Heart right ventricle (tissue), 16 donors: ENCODE results near the gene PEX11G. TPM values are rescaled to one million over a fixed set of nuclear protein-coding genes. Genes with fewer than 3 reads are reported as not detected.

ENCODE experiments used
- ATAC-seq, 8 donors: fragments of 200-7000 bp; cut with Tn5 transposase; one replicate each; pipeline ENCODE4 v1.9.1; 2020; ENCODE audit warnings: mild to moderate bottlenecking in 8 of 8, moderate library complexity in 8 of 8, moderate number of reproducible peaks in 1 of 8
- DNase-seq, 2 donors: peaks; one replicate each; pipeline ENCODE4 v3.0.0-alpha.2; 2020
- H3K27ac ChIP-seq, 10 donors: fragments of 200-600 bp; sonication (generic) in 2 of 10; one replicate each; pipeline versions ENCODE4 v1.5.0 to v1.8.0; 2020 to 2022; ENCODE audit warnings: mild to moderate bottlenecking in 3 of 10
- H3K27me3 ChIP-seq, 7 donors: fragments of 200-600 bp; one replicate each; pipeline ENCODE4 v1.8.0; 2021 to 2022; ENCODE audit warnings: mild to moderate bottlenecking in 2 of 7
- H3K36me3 ChIP-seq, 9 donors: fragments of 200-600 bp; sonication (generic) in 1 of 9; one replicate each; pipeline versions ENCODE4 v1.5.0 to v1.8.0; 2020 to 2022; ENCODE audit warnings: mild to moderate bottlenecking in 2 of 9
- H3K4me1 ChIP-seq, 9 donors: fragments of 200-600 bp; sonication (generic) in 1 of 9; one replicate each; pipeline versions ENCODE4 v1.5.0 to v1.8.0; 2020 to 2022; ENCODE audit warnings: mild to moderate bottlenecking in 4 of 9
- H3K4me3 ChIP-seq, 10 donors: fragments of 200-600 bp; sonication (generic) in 2 of 10; one replicate each; pipeline versions ENCODE4 v1.5.0 to v1.8.0; 2020 to 2022; ENCODE audit warnings: mild to moderate bottlenecking in 7 of 10, moderate library complexity in 2 of 10
- H3K9me3 ChIP-seq, 11 donors: fragments of 200-600 bp in 10 of 11; sonication (generic) in 2 of 11; one replicate each; pipeline versions ENCODE4 v1.5.0 to v1.8.0; 2013 to 2022; ENCODE audit warnings: mild to moderate bottlenecking in 2 of 11, control low read depth in 1 of 11, moderate library complexity in 1 of 11
- WGBS, 2 donors: extraction: QIAGEN DNeasy Blood & Tissue Kit; methylation state at CpG; one replicate each; pipeline ENCODE4 v1.1.7; 2013; ENCODE audit warnings: inconsistent platforms in 1 of 2; 5-methylcytosine and 5-hydroxymethylcytosine counted together
- intact Hi-C, 10 donors: fragments of 100-400 bp; cut with DNase I; formaldehyde crosslinking; loops; one replicate each; pipeline versions ENCODE4 v1.11.1 to v1.14.2; 2022
- polyA plus RNA-seq, 2 donors: library from polyadenylated mRNA; stranded (reverse); fragments of 200-250 nt; gene quantifications; one replicate each; pipeline ENCODE4 v1.2.3, GENCODE V29; 2013
- total RNA-seq, 10 donors: library from RNA; stranded (reverse); fragmentation: NEBNext Ultra II Directional in 3 of 10; extraction: Animal tissue kit (Norgen Biotek cat#: 25700) in 3 of 10; gene quantifications; one replicate each; pipeline versions ENCODE4 v1.2.1 to v1.2.4, GENCODE V29; 2021 to 2023
- TF ChIP-seq, protein P1 (sequence below), 9 donors: fragments of 200-600 bp; sonication (generic) in 2 of 9; IDR thresholded peaks; one replicate each; pipeline versions ENCODE4 v1.5.0 to v1.8.0; 2021 to 2022; ENCODE audit warnings: antibody characterized with exemption in 9 of 9, mild to moderate bottlenecking in 5 of 9, moderate library complexity in 1 of 9
- donor health status: Arrhythmogenic right ventricular cardiomyopathy.
- donor health status: ischemic (EF 13 %, LVEDD 7.1; RV severe dilation, severe dysfunction).
- donor health status: healthy with polysubstance abuse.
- donor health status: DM: no; HTN: yes; CAD: no.
- donor health status: DM: no; HTN: no; CAD: no.
- donor health status: ischemic (EF 25% LVEDD 6.9; RV normal size, moderate dysfunction).
- donor health status: ischemic (EF 25% LVEDD 5.7; RV mildly dilated, moderate dysfunction).
- donor health status: healthy.
- donor health status: DM: yes; HTN: yes; CAD: no.
- donor health status: Ischemic cardiomyopathy.
- donor health status: ischemic (EF 35%, LVEDD 5.7; RV mildly dilated, moderate dysfunction).
- donor health status: nonischemic (EF 11% LVEDD 7.7; RV severe dilation, severe dysfunction).
- donor health status: DM: yes; HTN: yes; CAD: no.
- donor health status: PGD.
- donor health status: ischemic (EF 29% LVEDD 5.4; RV normal size, mild dysfunction).
- donor health status: nonischemic (EF 23%, LVEDD 6.1; RV moderate dilation, normal function).

The PEX11G gene
- total and polyA plus RNA-seq, 12 donors: 0.95 to 3.9 (median 1.9) TPM

DNA sequence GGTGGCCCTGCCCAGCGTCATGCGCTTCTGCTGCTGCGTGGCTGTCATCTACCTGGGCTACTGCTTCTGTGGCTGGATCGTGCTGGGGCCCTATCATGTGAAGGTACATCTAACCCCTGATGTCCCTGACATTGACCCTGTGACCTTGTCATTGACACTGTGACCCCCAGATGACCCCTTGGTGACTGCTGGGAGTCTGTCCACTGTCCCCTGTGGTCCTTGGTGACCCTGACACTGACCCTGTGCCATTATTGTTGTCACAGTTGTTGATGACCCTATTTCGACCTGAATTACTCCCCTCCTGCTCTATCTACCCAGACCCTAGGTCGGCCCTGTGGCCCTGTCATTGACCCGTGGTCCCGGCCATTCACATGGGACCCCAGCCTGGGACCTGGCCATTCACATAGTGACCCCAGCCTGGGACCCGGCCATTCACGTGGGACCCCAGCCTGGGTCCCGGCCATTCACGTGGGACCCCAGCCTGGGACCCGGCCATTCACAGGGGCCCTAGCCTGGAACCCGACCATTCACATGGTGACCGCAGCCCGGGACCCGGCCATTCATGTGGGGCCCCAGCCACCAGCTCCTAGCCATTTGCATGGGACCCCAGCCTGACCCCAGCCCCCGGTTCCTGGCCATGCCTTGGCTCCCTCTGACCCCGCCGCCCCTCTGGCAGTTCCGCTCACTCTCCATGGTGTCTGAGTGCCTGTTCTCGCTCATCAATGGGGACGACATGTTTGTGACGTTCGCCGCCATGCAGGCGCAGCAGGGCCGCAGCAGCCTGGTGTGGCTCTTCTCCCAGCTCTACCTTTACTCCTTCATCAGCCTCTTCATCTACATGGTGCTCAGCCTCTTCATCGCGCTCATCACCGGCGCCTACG lies 41.0 kb upstream of the PEX11G start:
- TF ChIP-seq, protein P1, sequence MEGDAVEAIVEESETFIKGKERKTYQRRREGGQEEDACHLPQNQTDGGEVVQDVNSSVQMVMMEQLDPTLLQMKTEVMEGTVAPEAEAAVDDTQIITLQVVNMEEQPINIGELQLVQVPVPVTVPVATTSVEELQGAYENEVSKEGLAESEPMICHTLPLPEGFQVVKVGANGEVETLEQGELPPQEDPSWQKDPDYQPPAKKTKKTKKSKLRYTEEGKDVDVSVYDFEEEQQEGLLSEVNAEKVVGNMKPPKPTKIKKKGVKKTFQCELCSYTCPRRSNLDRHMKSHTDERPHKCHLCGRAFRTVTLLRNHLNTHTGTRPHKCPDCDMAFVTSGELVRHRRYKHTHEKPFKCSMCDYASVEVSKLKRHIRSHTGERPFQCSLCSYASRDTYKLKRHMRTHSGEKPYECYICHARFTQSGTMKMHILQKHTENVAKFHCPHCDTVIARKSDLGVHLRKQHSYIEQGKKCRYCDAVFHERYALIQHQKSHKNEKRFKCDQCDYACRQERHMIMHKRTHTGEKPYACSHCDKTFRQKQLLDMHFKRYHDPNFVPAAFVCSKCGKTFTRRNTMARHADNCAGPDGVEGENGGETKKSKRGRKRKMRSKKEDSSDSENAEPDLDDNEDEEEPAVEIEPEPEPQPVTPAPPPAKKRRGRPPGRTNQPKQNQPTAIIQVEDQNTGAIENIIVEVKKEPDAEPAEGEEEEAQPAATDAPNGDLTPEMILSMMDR (IDR thresholded peaks at IDR 0.05): no peak
- DNase-seq: no peak
- intact Hi-C loops: loop anchor here in 4 of 10 donors (5.0 to 10.0 kb wide), 3 partner anchors 133 to 175 kb away; no protein-coding TSS in a partner anchor
- no peak for ATAC-seq
- peaks cover 0 to 77% (median 6%) of the 10 kb centered on the region in 9 donors for H3K36me3 ChIP-seq
- no peaks in the 10 kb centered on the region for H3K9me3 ChIP-seq
- H3K27ac ChIP-seq: no peak overlapping the region
- H3K4me3 ChIP-seq: no peak overlapping the region
- WGBS, 2 donors: 96 to 98% methylated on average over 33 of the region's 33 CpGs
- H3K4me1 ChIP-seq: peaks cover 0 to 23% (median 5%) of the 10 kb centered on the region in 9 donors
- no peaks in the 10 kb centered on the region for H3K27me3 ChIP-seq

DNA sequence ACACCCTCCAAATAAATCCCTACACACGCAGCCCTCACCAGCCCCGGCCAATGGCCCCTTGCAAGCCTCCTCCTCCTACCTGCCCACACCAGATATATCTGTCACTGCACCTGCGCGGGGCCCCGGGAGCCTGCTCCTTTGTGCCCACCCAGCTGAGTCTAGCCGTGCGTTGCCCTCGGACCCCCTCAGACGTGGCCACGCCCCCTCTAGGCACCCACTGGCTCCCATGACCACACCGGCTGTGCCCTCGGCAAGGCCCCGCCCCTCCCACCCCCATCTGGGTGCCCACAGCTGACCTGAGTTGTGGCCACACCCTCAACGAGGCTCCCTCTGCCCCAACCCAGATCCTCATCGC lies 40.4 kb upstream of the PEX11G start:
- no peak overlapping the region for H3K4me3 ChIP-seq
- peaks cover 0 to 23% (median 6%) of the 10 kb centered on the region in 9 donors for H3K4me1 ChIP-seq
- H3K27ac ChIP-seq: no peak overlapping the region
- intact Hi-C loops: loop anchor here in 1 of 10 donors (10.0 kb wide), 1 partner anchor 134 kb away; no protein-coding TSS in a partner anchor
- peaks cover 0 to 84% (median 6%) of the 10 kb centered on the region in 9 donors for H3K36me3 ChIP-seq
- TF ChIP-seq, protein P1 (IDR thresholded peaks at IDR 0.05): no peak
- no peaks in the 10 kb centered on the region for H3K9me3 ChIP-seq
- DNase-seq (no peak), ATAC-seq (no peak)
- 82 to 91% methylated on average over 15 of the region's 15 CpGs for WGBS, 2 donors
- H3K27me3 ChIP-seq: no peaks in the 10 kb centered on the region

GRCh38 chr19:7528522-7529245 lies 39.8 kb upstream of the PEX11G start:
- 91 to 93% methylated on average over 32 of the region's 32 CpGs for WGBS, 2 donors
- no peak for ATAC-seq
- Histone ChIP-seq H3K9me3 (no peaks in the 10 kb centered on the region), H3K27me3 (no peaks in the 10 kb centered on the region), H3K36me3 (peaks cover 0 to 86% (median 6%) of the 10 kb centered on the region in 9 donors), H3K4me1 (peaks cover 0 to 27% (median 8%) of the 10 kb centered on the region in 9 donors), H3K27ac (no peak overlapping the region), H3K4me3 (no peak overlapping the region)
- intact Hi-C loops: loop anchor here in 1 of 10 donors (10.0 kb wide), 1 partner anchor 134 kb away; no protein-coding TSS in a partner anchor
- TF ChIP-seq, protein P1 (IDR thresholded peaks at IDR 0.05): no peak
- DNase-seq: no peak

- intact Hi-C loops: loop anchor here in 1 of 10 donors (10.0 kb wide), 1 partner anchor 133 kb away; no protein-coding TSS in a partner anchor
- Histone ChIP-seq H3K4me1 (peaks cover 3 to 28% (median 8%) of the 10 kb centered on the region in 9 donors), H3K27ac (peak overlapping the region in 1 of 10 donors; percentile 62), H3K4me3 (no peak overlapping the region), H3K27me3 (no peaks in the 10 kb centered on the region), H3K36me3 (peaks cover 0 to 86% (median 6%) of the 10 kb centered on the region in 9 donors), H3K9me3 (no peaks in the 10 kb centered on the region)
- TF ChIP-seq, protein P1 (IDR thresholded peaks at IDR 0.05): no peak
- 93 to 94% methylated on average over 7 of the region's 7 CpGs for WGBS, 2 donors
- DNase-seq (no peak), ATAC-seq (no peak)
Measured at GRCh38 chr19:7528192-7528519, 39.3 kb upstream of the PEX11G start.
